IPS-18c (cell line): ENCODE data around the gene DOCK11.

Experiments used
- H3K4me3 ChIP-seq: 2 replicates; pipeline ENCODE4 v1.7.0; 2013; ENCODE audit warnings: low read depth, mild to moderate bottlenecking, low read length, moderate library complexity; ENCODE audit not compliant: insufficient read depth
- H3K9me3 ChIP-seq: one replicate; pipeline ENCODE4 v1.6.1; 2013; ENCODE audit warnings: mild to moderate bottlenecking, low read length, moderate library complexity; ENCODE audit not compliant: control insufficient read depth, insufficient read depth

DOCK11 gene

DNA sequence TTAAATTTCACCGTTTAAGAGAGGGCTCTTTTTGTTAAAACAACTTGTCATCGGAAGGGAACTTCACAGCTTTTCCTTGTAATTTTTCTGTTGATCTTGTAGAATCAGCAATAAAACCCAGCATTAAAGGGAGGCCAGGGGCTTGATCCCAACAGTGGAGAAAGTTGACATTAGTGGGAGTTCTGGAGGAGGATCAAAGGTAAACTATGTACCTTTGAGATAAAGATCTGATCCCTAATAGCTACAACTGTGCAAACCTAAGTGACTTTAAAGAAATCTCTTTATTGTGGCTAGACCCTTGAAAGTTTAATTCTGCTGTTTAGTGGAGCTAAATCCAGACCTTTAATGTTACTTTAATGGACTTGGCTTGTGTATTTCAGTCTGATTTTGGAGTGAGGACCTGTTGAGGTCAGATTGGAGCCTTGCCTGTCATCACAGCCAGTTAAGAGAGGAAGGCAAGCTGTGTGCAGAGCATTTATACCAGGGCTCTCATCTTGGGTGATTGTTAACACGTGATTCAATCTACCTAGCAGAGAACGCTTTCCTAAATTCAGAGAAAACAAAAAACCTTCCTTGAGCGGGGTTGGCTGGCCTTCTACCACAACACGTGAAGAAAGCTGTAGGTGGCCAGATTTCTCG is 1.7 kb downstream of the DOCK11 start:
- Histone ChIP-seq H3K9me3 (peaks cover 5% of the 10 kb centered on the region), H3K4me3 (peak overlapping the region; percentile 70; the same call in 1 of the 2 replicates)

GRCh38 chrX:118498351-118498750 is 2.7 kb downstream of the DOCK11 start:
- H3K9me3 ChIP-seq: peaks cover 5% of the 10 kb centered on the region
- no peak overlapping the region for H3K4me3 ChIP-seq

DNA sequence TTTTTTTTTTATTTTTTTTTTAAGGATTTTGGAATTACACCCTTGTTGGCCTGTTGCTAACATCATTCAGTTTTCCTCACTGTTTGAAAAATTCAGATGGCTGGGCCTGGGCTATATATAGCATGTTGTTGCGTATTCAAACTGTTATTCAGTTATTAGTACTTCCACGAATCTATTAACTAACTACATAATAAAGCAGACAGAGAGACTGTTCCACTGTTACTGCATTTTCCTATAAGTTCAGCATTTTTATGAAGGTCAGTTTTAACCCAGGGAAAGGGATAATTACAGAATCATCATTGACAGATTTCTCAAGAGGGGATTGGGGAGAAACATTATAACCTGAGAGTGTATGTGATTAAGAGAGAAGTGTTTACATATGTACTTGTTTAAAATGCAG is 3.1 kb downstream of the DOCK11 start:
- peaks cover 5% of the 10 kb centered on the region for H3K9me3 ChIP-seq
- H3K4me3 ChIP-seq: no peak overlapping the region; the same call in 1 of the 2 replicates

DNA sequence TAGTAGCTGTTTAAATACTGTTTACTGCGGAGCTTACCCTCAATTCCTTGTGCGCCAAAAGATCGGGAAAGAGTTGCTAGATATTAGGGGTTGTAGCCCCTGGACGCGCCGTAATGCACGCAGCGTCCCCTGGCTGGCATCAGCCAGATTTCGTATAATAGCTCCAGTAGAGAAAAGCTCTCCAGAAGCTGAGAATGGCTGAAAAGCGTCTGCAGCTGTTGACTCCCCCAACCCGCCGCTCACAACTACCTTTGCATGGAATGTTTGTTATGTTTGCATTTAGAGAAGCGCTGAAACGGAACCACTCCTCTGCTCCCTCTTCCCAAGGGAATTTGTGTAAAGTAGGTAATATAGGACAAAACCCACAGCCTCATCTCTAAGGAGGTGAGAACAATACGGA is 3.7 kb downstream of the DOCK11 start:
- Histone ChIP-seq H3K9me3 (peaks cover 5% of the 10 kb centered on the region), H3K4me3 (peak overlapping the region; percentile 32; the same call in 1 of the 2 replicates)

GRCh38 chrX:118502161-118502789 is 6.7 kb downstream of the DOCK11 start:
- no peak overlapping the region for H3K4me3 ChIP-seq

GRCh38 chrX:118503260-118504041 is 7.8 kb downstream of the DOCK11 start:
- Histone ChIP-seq H3K9me3 (peaks cover 5% of the 10 kb centered on the region), H3K4me3 (no peak overlapping the region)

More at GRCh38 chrX:118502161-118502789, 6.7 kb downstream of the DOCK11 start:
- H3K9me3 ChIP-seq: peaks cover 5% of the 10 kb centered on the region

DNA sequence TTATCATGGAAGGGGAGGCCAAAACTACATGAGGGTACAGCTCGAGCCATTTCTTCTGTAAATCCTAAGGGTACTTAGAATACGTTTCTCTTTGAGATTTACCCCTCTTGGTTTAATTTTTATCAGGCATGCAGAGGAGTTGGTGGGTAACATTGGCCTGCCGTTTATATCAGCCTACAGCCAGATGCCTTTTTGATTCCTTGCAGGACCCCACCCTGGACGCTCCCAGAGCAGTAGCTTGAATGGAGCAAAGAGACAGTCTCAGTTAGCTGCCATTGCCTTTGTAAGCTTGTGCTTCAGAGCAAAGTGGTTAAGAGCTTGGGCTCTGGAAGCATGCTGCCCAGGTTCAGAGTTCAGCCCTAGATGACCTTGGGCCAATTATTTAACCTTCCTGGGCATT is 9.0 kb downstream of the DOCK11 start:
- Histone ChIP-seq H3K9me3 (peaks cover 8% of the 10 kb centered on the region), H3K4me3 (no peak overlapping the region)

- H3K4me3 ChIP-seq: no peak overlapping the region
- peaks cover 9% of the 10 kb centered on the region for H3K9me3 ChIP-seq
These were observed 11.3 kb downstream of the DOCK11 start for GRCh38 chrX:118506805-118507480.

- no peak overlapping the region for H3K4me3 ChIP-seq
- peaks cover 9% of the 10 kb centered on the region for H3K9me3 ChIP-seq
These were observed 12.2 kb downstream of the DOCK11 start for GRCh38 chrX:118507766-118508165.

GRCh38 chrX:118508221-118508620 is 12.6 kb downstream of the DOCK11 start:
- H3K4me3 ChIP-seq: no peak overlapping the region
- peaks cover 9% of the 10 kb centered on the region for H3K9me3 ChIP-seq

- H3K9me3 ChIP-seq: peaks cover 9% of the 10 kb centered on the region
- H3K4me3 ChIP-seq: no peak overlapping the region
These were observed 13.0 kb downstream of the DOCK11 start for GRCh38 chrX:118508635-118509034.

- peaks cover 3% of the 10 kb centered on the region for H3K9me3 ChIP-seq
- H3K4me3 ChIP-seq: no peak overlapping the region
These were observed 14.5 kb downstream of the DOCK11 start for GRCh38 chrX:118510111-118510510.

- peaks cover 6% of the 10 kb centered on the region for H3K9me3 ChIP-seq
These were observed 17.7 kb downstream of the DOCK11 start for GRCh38 chrX:118513120-118513898.

DNA sequence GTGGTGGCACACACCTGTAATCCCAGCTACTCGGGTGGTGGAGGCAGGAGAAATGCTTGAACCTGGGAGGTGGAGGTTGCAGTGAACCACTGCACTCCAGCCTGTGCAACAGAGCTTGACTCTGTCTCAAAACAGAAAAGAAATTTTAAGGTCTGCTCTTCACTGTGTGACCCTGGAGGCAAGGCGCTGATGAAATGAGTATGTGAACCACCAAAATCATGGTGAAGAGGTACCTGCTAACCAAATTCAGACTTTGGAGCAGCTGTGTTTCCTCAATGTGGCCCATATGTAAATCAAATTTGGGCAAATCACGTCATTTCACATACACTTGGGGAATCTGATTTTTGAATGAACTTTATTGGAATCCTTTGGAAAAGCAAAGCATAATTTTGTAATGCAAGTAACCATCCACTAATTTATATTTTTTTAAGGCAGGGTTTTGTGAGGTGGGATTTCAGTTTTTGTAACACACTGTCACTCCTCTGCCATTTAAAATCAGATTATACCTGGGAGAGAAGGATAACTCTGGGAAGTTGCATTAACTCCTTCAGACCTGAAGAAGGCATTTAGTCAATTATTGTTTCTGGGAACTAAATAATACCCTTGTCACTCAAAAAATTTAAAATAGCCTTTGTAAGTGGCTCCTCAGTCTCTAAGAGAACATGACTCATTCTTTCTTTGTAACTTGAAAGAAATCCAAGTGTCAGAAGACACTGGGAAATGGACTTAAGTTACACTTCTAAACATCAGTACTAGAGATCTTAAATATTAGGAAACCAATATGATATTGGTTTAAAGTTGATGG is 24.0 kb downstream of the DOCK11 start:
- no peak overlapping the region for H3K4me3 ChIP-seq
- peaks cover 2% of the 10 kb centered on the region for H3K9me3 ChIP-seq

More at GRCh38 chrX:118513120-118513898, 17.7 kb downstream of the DOCK11 start:
- no peak overlapping the region for H3K4me3 ChIP-seq

DNA sequence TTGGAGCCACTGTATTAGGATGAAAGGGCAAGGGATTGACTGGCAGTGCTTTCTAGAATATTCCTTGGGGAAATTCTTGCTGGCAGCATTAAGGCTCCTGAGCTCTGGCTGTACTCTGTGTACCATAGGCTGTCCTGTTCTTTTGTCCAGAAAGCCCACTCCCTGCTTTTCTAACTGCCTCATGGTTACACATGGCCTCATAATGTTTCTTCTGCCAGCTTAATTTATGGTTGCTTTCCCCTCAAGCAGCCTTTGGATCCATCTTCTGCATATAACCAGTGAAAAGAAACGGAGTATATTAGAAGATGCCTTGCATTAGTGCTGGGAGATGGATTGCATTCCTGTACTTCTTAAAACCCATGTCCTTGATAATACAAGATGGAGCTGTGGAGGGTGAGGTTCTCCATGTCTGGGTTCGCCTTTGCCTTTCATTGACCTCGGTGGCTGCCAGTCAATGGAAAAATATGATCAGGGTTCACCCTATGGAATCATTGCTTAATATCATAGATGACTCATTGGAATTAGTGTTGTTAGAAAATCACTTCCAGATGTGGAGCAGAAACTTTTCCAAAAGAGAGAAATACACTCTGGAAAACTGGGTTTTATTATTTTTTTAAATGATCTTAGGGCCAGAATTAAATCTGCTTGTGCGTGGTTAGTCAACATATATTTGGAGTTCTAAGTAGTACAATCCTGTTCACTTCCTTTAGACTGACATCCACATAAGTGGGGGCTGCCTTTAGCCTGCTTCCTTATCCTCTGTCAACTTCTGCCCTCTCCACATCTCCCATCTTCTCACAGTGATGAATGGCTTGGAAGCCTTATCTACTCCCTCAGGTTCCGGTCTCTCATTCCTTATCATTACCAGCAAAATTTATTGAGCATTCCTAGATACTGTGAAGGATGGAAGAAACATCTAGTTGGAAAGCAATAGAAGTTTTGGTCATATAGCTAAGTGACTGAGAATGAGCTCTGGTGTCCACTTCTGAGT is 24.9 kb downstream of the DOCK11 start:
- no peak overlapping the region for H3K4me3 ChIP-seq
- peaks cover 2% of the 10 kb centered on the region for H3K9me3 ChIP-seq
